ENCODE measurements around the gene TOP2B. TPM values are rescaled to one million over a fixed set of nuclear protein-coding genes. Genes with fewer than 3 reads are reported as not detected.

Gene TOP2B
- total and polyA plus RNA-seq, 2 donors (not counting 1 experiment from before 2014, with no cell fraction given): 56.2 to 71.2 TPM

DNA sequence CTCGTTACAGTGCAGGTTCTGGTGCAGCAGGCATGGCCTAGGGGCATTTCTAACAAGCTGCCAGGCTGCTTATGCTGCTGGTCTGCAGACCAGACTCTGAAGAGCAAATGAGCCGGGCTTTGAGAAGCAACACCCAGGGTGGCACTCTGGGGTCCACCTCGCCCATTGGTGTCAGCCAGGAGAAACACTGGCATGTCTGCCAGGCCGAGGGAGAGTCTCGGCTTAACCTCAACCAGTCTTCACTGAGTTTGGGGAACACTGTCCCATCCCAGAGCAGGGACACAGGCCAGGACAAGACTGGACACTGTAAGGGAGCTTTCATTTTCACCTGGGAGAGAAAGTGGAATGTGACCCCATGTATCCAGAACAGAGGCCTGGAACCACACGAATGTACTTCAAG lies 93.4 kb downstream of the TOP2B start:
- no peak for TF ChIP-seq EZH2 (IDR thresholded peaks at IDR 0.05; ENCODE audit: low read length, missing control alignments)
- TF ChIP-seq, protein P1, sequence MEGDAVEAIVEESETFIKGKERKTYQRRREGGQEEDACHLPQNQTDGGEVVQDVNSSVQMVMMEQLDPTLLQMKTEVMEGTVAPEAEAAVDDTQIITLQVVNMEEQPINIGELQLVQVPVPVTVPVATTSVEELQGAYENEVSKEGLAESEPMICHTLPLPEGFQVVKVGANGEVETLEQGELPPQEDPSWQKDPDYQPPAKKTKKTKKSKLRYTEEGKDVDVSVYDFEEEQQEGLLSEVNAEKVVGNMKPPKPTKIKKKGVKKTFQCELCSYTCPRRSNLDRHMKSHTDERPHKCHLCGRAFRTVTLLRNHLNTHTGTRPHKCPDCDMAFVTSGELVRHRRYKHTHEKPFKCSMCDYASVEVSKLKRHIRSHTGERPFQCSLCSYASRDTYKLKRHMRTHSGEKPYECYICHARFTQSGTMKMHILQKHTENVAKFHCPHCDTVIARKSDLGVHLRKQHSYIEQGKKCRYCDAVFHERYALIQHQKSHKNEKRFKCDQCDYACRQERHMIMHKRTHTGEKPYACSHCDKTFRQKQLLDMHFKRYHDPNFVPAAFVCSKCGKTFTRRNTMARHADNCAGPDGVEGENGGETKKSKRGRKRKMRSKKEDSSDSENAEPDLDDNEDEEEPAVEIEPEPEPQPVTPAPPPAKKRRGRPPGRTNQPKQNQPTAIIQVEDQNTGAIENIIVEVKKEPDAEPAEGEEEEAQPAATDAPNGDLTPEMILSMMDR (conservative IDR thresholded peaks at IDR 0.05 in 1 of 2, IDR thresholded peaks at IDR 0.05 in 1 of 2; ENCODE audit: low read depth in 1 of 2, low read length in 2 of 2): no peak
- Histone ChIP-seq H3K27ac (ENCODE audit: insufficient read depth, low read length) (no peak overlapping the region), H3K27me3 (ENCODE audit: control insufficient read depth, insufficient read depth, low read length) (no peaks in the 10 kb centered on the region), H2AFZ (ENCODE audit: low read length) (no peak overlapping the region), H3K79me2 (ENCODE audit: control insufficient read depth, insufficient read depth, low read length) (no peaks in the 10 kb centered on the region), H3K4me1 (ENCODE audit: control insufficient read depth, extremely low read depth, insufficient read depth, low read length) (peaks cover 3% of the 10 kb centered on the region), H3K9ac (ENCODE audit: insufficient read depth, low read length) (no peak overlapping the region), H3K4me2 (ENCODE audit: extremely low read depth, insufficient read depth, low read length) (no peak overlapping the region), H3K36me3 (ENCODE audit: control insufficient read depth, insufficient read depth, low read length) (no peaks in the 10 kb centered on the region), H3K4me3 (replicated peaks in 1 of 4; ENCODE audit: control extremely low read depth in 1 of 4, insufficient read depth in 1 of 4, low read depth in 3 of 4, low read length in 4 of 4) (no peak overlapping the region), H3K9me3 (ENCODE audit: control insufficient read depth, insufficient read depth, low read depth, low read length) (no peaks in the 10 kb centered on the region), H4K20me1 (ENCODE audit: control insufficient read depth, extremely low read depth, insufficient read depth, low read length) (no peaks in the 10 kb centered on the region)
- DNase-seq (ENCODE audit: low read depth in 2 of 2): no peak

DNA sequence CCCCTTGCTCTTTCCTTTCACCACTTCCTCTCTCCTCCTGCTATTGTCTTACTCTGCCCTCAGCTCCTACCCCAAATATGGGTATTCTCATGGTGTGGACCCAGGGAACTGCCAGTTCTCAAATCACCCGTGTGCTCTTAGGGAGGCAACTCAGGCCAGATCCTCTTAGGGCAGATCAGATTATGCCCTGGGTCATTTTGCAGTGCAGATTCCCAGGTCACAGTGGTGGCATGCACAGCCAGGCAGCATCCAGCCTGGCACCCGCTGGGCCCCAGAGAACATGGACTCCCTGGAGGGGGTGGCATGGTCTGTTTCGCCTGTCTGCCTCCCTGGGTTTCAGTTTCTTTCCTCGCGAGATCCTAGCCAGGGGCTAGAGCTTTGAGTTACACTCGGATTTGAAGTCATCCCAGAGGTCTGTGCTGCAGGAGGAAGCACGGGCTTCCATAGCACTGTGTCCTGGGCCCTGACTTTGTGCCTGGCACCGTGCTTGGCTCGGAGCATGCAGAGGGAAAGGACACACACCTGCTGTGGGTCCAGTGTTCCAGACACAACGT lies 96.1 kb downstream of the TOP2B start:
- no peaks in the 10 kb centered on the region for H3K79me2 ChIP-seq (ENCODE audit: control insufficient read depth, insufficient read depth, low read length)
- no peak overlapping the region for H3K9ac ChIP-seq (ENCODE audit: insufficient read depth, low read length)
- no peaks in the 10 kb centered on the region for H3K36me3 ChIP-seq (ENCODE audit: control insufficient read depth, insufficient read depth, low read length)
- H3K4me2 ChIP-seq (ENCODE audit: extremely low read depth, insufficient read depth, low read length): no peak overlapping the region
- H3K27ac ChIP-seq (ENCODE audit: insufficient read depth, low read length): no peak overlapping the region
- H4K20me1 ChIP-seq (ENCODE audit: control insufficient read depth, extremely low read depth, insufficient read depth, low read length): no peaks in the 10 kb centered on the region
- H3K27me3 ChIP-seq (ENCODE audit: control insufficient read depth, insufficient read depth, low read length): no peaks in the 10 kb centered on the region
- H3K4me1 ChIP-seq (ENCODE audit: control insufficient read depth, extremely low read depth, insufficient read depth, low read length): peaks cover 3% of the 10 kb centered on the region
- no peaks in the 10 kb centered on the region for H3K9me3 ChIP-seq (ENCODE audit: control insufficient read depth, insufficient read depth, low read depth, low read length)
- no peak overlapping the region for H2AFZ ChIP-seq (ENCODE audit: low read length)
- no peak overlapping the region for H3K4me3 ChIP-seq (replicated peaks in 1 of 4; ENCODE audit: control extremely low read depth in 1 of 4, insufficient read depth in 1 of 4, low read depth in 3 of 4, low read length in 4 of 4)
- TF ChIP-seq, protein P1 (conservative IDR thresholded peaks at IDR 0.05 in 1 of 2, IDR thresholded peaks at IDR 0.05 in 1 of 2; ENCODE audit: low read depth in 1 of 2, low read length in 2 of 2): no peak
- no peak for TF ChIP-seq EZH2 (IDR thresholded peaks at IDR 0.05; ENCODE audit: low read length, missing control alignments)
- no peak for DNase-seq (ENCODE audit: low read depth in 2 of 2)

DNA sequence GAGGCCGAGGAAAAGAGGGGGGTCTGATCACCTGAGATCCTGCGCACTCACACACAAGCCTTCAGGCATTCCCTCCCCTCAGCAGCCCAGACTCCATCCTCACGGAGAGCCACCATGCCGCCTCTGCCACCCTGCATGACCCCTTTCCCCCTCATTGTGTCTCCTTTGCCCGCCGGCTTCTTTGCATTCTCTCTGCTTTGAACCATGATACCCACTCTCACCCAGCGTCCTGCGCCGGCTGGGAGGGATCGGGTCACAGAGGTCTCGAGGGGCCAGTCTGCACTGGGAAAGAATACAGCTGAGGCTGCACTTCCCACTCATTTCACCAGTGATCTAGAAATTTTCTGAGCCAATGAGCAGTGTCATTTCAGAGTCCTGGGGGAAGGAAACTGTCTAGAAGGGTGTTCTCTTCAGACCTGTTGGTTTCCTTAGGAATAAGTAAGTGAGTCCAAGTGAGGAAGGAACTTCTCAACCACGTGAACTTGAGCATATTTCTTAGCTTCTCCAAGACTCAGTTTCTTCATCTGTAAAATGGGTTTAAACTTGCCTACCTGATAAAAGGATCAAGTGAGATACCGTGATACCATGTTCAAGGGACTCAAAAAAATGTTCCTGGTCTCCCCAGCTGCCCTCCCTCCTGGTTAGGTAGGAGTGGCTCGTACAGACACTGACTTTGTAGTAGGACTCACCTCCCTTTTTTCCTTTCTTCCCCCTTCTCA lies 96.7 kb downstream of the TOP2B start:
- Histone ChIP-seq H3K9me3 (ENCODE audit: control insufficient read depth, insufficient read depth, low read depth, low read length) (no peaks in the 10 kb centered on the region), H3K36me3 (ENCODE audit: control insufficient read depth, insufficient read depth, low read length) (no peaks in the 10 kb centered on the region), H3K27ac (ENCODE audit: insufficient read depth, low read length) (no peak overlapping the region), H3K79me2 (ENCODE audit: control insufficient read depth, insufficient read depth, low read length) (no peaks in the 10 kb centered on the region), H3K27me3 (ENCODE audit: control insufficient read depth, insufficient read depth, low read length) (no peaks in the 10 kb centered on the region), H3K9ac (ENCODE audit: insufficient read depth, low read length) (no peak overlapping the region), H3K4me2 (ENCODE audit: extremely low read depth, insufficient read depth, low read length) (no peak overlapping the region), H2AFZ (ENCODE audit: low read length) (no peak overlapping the region), H4K20me1 (ENCODE audit: control insufficient read depth, extremely low read depth, insufficient read depth, low read length) (no peaks in the 10 kb centered on the region), H3K4me3 (replicated peaks in 1 of 4; ENCODE audit: control extremely low read depth in 1 of 4, insufficient read depth in 1 of 4, low read depth in 3 of 4, low read length in 4 of 4) (no peak overlapping the region), H3K4me1 (ENCODE audit: control insufficient read depth, extremely low read depth, insufficient read depth, low read length) (no peaks in the 10 kb centered on the region)
- TF ChIP-seq, protein P1 (conservative IDR thresholded peaks at IDR 0.05 in 1 of 2, IDR thresholded peaks at IDR 0.05 in 1 of 2; ENCODE audit: low read depth in 1 of 2, low read length in 2 of 2): no peak
- no peak for TF ChIP-seq EZH2 (IDR thresholded peaks at IDR 0.05; ENCODE audit: low read length, missing control alignments)
- DNase-seq (ENCODE audit: low read depth in 2 of 2): no peak
